Measurements from ENCODE around the gene SRPK2.

SRPK2 gene

DNA sequence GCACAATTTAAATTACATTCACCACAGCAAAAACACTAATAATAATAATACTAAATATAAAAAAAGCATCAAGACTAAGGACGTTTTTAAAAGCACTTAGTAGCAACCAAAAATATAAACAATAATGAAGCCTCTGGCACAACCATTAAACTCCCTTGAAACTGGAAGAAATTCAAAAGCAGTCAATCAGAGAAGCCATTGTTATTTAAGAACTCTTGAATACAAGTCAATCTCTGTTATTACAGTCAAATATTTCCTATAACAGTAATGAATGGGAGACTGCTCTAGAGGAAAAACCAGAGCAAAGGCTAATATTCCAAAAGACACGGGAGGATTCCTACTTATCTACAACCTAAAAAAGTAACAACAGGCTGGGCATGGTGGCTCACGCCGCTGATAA is 210.5 kb downstream of the SRPK2 start:
- DNase-seq: no peak

DNA sequence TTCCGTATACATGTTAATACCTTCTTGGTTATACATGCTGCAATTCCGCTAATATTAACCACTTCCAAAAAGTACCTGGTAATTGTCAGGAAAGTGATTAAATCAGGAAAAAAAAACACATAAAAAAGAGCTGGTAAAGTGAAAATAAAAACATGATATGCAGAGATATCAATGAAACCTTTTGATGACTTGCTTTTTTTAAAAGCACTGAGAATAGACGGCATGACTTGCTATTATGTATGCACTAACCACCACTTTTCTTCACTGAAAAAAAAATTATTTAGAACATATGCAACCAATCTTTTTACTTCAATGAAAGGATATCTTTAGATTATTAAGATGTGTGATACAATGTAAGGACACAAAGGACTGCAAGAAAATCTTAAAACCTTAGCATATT is 211.7 kb downstream of the SRPK2 start:
- DNase-seq: no peak

DNA sequence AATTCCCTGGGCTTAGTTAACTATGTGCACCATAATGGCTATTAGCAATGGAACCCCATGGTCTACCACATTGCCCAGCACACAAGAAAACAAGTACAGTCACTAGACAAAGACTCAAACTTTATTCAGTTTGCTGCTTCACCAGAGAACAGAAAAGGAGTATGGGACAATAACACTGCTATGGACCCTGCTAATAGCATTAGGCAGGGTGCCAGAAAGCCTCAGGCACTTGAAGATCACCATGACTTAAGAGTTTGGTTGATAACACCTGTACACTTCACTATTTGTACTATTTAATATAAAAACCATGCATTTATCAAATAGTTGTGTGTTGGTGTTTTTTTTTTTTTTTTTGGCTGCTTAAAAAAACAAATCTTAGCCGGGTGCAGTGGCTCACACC is 215.1 kb downstream of the SRPK2 start:
- DNase-seq: no peak

DNA sequence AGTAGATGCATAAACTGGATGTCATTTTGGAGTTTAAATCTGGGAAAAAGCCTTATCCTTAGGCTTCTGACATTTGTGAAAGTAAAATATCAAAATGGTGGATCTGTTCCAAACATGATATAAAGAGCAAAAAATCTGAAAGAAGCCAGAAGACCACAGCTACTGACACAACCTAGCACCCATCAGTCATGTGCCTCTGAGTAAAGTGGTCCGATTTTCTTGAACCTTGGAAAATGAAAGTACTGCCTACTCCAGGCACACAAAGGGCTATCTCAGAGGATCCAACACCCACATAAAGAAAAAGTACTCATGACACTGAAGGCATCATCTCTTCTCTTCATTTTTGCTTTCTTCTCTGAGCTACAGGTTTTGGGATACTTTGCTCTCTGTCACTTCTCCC is 224.0 kb downstream of the SRPK2 start:
- no peak for DNase-seq

DNA sequence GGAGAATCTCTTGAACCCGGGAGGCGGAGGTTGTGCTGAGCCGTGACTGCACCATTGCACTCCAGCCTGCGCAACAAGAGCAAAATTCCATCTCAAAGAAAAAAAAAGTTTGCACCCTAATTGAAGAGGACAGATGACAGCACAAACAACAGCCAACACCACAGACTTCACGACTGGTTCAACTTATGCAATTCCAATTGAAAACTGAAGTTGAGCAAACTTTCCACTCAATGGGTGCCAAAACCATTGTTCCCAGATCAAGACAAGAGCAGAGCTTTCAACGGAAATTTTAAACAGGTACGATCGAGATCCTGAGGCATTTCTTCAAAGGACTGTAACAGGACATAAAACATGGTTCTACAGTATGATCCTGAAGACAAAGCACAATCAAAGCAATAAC is 225.0 kb downstream of the SRPK2 start:
- no peak for DNase-seq

DNA sequence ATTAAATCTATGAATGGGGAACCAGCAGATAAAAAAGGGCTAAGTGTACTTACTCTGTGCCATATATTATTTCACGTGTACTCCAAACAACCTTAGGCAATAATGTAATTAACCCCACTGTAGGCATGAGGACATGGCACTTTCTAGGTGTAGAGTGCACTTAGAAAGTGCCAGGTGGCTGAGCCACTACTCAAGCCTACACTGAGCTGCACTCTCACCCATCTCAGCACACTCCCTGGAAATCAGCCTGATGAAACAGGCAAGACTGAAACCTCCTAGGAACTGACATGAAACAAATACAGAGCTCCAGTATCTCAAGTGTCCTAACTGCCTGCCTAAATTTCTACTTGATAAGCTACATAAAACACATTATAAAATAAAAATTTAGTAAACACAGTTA is 227.4 kb downstream of the SRPK2 start:
- DNase-seq: no peak

DNA sequence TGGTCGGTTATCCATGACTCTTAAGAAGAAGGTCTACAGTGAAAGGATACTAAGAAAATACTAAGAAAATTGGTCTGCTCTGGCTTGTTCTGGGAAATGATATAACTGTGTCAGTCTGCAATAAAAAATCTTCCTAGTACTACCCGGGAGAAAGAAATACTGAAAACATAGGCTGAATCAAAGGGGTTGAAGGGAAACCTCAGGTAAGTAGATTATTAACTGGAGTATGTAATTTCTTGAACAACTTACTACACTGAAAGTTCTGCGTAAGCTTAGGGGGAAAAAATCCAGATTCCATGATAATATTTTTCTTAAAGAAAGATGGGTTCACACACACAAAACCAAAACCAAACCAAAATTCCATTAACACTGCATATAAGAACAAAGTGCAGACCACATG is 231.4 kb downstream of the SRPK2 start:
- DNase-seq: no peak

DNA sequence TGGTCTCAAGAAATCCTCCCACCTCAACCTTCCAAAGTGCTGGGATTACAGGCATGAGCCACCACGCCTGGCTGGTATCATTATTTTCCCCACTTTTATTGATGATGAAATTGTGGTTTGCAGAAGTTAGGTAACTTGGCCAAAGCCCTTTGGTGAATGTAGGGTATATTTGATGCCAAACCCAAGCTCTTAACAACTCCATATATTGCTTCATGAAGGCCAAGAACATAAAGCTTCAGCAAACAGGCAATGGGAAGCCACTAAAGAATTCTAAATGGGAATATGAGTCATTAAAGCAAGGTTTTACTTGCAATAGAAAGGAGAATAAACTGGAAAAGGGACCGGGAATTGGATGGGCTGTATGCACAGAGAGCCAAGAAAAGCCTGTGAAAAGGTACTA is 232.0 kb downstream of the SRPK2 start:
- DNase-seq: no peak

DNA sequence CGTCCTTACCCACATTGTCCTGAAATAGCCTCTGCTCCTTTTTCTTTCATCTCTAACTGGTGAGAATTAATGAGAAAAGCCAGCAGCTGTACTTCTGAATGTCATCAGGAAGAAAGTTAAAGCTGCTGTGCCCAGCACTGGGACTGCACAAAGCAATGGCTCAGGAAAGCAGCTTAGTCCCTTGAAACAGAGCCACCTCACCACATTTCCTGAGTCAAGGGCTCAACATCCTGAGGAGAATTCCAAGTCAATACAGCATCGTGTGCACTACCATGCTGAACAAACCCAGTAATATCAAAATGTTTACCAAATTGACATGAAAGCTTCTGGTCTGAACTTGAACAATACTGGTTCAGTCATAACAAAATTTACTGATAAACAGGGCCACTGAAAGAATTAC is 234.6 kb downstream of the SRPK2 start:
- DNase-seq: no peak

DNA sequence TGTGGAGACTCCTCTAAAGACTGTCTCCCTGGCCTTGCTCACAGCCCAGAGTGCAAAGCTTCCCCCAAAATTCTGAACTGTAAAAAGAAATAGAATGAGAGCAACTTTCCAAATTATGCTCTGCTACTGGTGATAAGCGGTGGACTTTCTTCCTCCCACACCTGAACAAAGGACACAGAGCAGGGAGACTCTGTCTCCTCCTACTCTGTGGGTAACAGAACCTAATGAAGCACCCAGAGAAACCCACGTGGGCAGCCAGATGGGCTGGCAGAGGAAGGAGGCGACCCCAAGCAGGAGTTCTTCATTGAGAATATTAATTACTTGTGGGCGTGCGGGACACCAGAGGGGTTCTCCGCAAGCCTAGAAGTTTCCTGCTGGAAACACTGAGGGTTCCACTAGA is 235.2 kb downstream of the SRPK2 start:
- no peak for DNase-seq

DNA sequence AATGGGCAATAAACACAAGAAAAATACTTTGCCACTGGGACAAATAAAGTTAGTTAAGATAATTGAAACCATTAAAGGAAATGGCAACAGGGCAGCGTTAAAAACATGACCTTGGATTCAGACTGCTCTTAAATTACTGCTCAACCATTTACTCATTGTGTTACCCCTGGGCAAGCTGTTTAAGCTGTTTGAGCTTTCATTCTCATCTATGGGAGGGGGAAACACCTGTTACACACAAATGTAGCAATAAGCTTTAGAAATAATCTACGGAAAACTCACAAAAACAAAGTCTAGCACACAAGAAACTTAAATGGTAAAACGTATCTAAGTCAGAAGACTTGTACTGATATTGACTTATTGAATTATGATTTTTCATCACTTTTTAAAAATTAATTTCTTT is 237.6 kb downstream of the SRPK2 start:
- no peak for DNase-seq

DNA sequence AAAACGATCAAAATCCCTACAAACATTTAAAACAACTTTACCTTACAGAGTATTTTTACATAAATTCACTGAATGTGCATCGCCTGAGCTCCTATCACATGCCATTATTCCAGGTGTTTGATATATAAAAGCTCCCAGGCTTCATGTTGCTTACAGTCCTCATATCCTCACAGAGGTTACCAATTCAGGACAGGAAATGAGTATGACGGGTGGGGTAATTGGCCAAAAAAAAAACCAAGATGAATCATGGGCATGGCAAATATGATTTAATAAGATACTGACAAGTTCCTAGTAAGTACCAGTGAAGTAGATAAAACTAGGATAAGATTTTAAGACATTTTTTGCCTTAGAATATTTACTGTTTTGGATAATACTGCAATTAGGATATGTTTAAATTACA is 238.9 kb downstream of the SRPK2 start:
- DNase-seq: no peak

DNA sequence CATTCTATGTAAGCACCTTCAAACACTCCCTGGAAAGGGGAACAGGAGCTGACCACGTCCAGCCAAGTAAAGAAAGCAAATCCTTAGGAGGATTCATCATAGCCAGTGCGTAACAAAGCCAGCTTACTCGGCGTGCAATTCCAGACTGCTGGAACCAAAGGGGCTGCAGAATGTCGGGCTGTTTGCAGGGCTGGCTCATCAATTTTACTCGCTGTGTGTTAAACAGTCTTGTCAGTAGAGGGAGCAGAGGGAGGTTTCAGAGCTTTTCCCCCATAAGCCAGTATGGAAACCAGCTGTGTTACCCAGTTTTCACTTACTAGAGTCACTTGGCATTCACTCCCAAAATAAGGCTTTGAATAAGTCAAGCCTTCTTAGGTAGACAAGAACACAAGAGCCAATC is 247.7 kb downstream of the SRPK2 start:
- DNase-seq: no peak

DNA sequence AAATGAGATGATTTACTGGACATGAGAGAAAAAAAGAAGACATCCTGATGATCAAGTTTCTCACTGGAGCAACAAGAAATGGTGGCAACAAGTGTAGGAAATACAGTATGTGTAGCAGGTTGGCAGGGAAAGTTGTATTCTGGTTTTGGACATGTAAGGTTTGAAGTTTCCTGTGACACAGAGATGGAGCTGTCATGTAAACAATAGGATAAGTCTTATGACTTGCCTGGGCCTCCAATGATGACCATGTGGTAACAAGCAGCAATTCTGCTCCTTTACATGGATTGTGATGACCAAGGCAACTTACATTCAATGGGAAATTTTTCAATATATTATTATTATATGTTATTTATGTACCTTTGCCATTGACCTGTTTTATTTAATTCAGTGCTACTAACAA is 249.3 kb downstream of the SRPK2 start:
- no peak for DNase-seq

DNA sequence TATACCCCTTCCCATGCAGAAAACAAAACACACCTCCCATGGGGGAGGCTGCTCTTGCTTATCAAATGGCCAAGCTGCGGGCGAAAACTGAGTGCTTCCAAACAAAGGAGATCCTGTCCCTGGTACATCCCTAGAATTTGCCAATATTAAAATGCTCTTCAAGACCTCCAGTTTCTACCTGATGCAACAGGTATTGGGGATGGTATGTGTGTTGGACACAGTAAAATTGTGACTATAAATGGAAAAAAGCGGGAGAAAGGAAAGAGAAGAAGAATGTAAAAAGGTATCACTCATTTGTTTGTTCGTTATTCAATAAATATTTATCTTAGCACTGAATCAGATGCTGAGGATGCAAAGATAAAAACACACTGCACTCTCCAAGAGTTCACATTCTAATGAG is 250.8 kb downstream of the SRPK2 start:
- no peak for DNase-seq

DNA sequence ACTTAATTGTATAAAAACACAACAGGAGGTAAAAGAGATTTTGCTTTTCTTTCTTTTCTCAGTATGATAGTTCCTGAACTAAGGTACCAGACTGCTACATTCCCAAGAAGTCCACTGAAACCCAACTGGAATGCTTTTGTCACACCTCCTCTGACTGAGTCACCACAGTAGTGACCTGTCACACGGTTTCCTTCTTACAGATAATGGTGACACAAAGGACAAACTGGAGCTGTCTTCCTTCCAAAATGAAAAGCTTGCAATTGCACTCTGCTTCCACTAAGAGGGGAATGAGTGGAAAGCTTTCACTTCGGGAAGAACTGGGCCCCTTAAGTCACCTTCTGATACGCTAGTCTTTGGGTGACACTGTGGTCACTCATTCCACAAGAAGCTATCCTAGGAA is 252.5 kb downstream of the SRPK2 start:
- no peak for DNase-seq

DNA sequence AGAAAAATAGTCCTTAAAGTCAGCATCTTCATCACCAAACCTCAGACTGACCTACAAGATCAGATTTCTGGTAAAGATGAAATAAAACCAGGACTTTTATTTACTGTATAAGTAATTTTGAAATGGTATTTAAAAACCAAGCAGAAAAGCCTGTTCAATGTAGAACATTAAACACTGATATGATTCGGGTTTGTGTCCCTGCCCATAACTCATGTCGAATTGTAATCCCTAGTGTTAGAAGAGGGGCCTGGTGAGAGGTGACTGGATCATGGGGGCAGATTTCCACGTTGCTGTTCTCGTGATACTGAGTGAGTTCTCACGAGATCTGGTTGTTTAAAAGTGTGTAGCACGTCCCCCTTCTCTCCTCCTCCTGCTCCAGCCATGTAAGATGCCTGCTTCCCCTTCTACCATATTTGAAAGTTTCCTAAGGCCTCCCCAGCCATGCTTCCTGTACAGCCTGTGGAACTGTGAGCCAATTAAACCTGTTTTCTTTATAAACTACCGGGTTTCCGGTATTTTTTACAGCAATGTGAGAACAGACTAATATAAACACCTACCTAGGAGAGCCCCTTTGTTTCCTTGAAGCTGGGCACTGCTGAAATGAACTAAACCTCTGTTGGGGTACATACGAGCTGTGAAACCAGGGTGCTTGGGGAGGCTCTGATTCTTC is 254.6 kb downstream of the SRPK2 start:
- DNase-seq: no peak

DNA sequence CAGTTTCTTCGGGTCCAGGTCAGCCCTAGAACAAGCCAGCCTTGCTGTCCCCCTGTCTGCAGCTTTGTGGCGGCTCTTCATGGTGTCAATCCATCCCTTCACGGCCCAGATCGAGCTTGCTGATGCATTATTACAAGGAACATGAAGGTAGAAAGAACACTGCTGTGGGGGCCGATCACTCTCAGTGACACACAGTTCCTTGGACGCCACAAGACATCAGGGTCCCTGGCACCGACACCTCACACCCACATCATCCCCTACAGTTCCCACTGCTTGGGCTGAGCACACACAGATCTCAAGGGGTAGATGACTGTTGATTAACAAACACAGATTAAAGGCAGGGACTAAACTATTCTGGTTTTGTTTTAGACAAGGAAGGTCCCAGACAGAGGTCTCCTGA is 255.4 kb downstream of the SRPK2 start:
- no peak for DNase-seq

DNA sequence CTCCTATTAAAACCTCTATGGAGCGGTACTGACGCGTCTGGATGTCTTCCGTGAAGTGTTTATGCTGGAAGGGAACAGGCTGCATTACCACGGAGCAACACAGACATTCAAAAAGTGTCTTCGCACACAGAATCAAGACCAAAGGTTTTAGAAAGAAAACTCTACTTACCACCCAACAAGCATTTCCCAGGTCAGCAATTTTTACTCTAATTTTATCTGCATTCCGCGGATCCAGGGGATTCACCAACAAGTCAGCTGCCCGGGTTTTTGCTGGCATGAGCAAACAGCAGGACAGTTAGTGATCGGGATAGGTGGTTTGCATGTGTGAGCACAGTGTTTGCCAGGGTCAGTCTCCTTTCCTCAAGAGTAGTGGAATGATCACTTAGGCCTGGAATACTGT is 255.9 kb downstream of the SRPK2 start:
- no peak for DNase-seq

DNA sequence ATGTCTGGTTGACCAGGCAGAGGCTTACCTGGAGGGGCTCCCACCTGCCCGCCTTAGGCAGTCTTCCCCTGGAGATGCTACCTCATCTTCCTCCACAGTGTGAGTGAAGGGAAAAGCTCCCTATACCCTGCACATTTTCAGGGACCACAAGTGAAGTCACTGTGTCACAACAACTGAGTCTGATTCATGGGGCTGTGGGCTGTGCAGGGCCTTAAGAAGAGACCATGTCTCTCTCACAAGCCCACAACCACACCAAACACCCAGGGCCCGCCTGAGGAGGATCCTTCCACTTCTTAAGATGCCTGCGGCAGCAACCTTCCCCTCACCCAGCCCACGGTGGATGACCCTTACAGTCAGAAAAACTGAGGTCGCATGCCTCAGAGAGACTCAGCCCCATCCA is 256.4 kb downstream of the SRPK2 start:
- DNase-seq: no peak

DNA sequence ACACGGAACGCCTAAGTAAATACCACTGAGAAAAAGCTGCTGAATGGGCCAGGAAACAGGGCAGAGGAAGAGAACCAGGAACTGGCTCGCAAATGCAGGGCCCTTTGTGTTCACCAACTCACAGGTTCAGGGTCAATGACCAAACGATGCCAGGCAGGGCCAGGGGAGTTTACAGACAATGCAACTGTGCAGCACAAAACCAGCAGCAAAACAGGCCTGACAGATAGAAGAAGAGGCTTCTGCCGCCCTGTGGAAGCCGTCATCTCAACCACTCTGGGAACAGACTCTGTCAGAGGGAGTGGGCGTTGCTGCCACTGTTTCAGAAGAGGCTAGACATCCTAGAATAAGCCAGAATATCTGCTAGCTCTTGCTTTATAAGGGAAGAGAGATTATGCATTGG is 256.8 kb downstream of the SRPK2 start:
- no peak for DNase-seq

DNA sequence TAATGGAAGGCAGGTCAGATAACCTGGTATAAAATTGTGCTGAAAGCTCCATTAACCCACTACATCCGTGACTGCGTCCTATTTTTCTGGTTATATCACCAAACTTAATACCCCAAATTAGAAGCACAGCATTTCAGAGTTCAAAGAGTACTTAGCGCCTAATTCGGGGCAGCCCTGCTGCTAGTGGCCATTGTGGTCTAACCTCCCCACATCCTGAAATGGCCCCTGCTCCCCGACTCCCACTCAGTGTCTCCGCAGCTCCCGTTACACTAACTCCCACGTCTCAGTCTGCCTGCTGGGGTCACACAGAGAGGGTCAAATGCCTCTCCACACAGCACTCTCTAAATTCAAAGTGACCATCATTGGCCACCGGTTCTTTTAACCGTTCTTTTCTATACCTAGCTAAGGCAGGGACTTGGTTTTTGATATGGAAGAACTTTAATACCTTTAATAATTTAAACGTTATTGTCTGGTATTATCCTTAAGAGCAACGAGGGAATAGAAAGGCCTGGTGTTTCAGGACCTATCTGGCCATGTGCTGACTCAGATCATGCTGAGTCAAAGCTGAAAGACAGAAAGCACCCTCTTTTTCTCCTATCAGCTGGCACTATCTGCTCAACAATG is 257.6 kb downstream of the SRPK2 start:
- DNase-seq: no peak

DNA sequence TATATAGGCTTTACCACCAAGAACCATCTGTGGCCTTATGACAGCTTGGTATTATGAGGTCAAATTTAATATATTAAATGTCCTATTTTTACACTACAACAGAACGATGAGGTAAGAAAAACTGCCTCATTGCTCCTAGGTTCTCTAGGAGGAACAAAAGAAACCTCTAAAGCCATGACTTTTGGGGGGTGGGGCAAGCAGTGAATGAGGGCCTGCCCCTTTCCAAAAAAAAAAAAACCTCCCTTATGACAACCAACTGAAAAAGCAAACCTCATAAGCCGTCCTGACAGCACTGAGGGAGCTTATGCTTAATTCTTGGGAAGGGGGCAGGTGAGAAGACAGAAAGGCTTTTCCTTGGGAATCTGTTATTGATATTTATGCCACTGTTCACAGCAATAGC is 258.1 kb downstream of the SRPK2 start:
- no peak for DNase-seq

DNA sequence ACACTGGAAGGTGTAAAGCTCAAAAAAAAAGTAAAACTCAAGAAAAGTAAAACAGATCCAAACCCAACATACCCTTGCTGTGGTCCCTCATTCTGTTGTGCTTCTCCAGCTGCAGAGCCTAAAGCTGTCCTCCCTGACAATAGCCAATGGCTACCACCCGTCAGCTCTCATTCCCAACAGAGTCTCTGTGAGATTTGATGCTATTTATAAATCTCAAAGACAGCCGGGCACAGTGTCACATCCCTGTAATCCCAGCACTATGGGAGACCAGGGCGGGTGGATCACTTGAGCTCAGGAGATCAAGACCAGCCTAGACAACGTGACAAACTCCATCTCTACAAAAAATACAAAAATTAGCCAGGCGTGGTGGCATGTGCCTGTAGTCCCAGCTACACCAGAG is 258.7 kb downstream of the SRPK2 start:
- DNase-seq: no peak

DNA sequence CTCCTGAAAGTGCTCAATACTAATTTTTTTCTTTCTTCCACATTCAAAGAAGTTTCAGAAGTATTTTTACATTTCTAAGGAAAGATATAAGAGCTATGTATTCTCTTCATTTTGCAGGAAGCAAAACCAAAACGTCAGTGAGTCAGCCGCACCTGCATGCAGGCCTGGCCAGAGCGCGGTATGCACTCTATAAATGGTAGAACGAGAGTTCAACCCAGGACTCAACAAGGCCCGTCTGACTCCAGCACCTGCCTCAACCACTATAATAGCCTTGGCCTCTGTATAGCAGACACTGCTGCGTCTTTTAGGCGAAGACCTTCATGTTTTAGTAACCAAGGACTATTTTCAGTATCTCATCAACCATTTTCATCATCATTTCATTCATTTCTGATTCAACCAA is 261.5 kb downstream of the SRPK2 start:
- DNase-seq: no peak

Measured in NCI-H1092 (cell line).